Muscle of arm (tissue), 12 donors: Measurements from ENCODE around the gene SKI. TPM values are rescaled to one million over a fixed set of nuclear protein-coding genes. Genes with fewer than 3 reads are reported as not detected.
"Not testable (repeated sequence)": the region's sequence is repeated elsewhere in the genome, so short reads cannot be mapped to it uniquely, and the experiment has no call there.

Experiments used
- DNase-seq: peaks from one replicate; pipeline ENCODE4 v3.0.0-alpha.2; 2013
- polyA plus RNA-seq, 12 donors: library from polyadenylated mRNA; unstranded; fragments of 120-200 nt; gene quantifications; one replicate each; pipeline ENCODE4 v1.2.1, GENCODE V29; 2013; ENCODE audit not compliant: insufficient read length in 12 of 12

The SKI gene
- polyA plus RNA-seq, 12 donors: 44.3 to 88.0 (median 55.0) TPM; not detected in 1

DNA sequence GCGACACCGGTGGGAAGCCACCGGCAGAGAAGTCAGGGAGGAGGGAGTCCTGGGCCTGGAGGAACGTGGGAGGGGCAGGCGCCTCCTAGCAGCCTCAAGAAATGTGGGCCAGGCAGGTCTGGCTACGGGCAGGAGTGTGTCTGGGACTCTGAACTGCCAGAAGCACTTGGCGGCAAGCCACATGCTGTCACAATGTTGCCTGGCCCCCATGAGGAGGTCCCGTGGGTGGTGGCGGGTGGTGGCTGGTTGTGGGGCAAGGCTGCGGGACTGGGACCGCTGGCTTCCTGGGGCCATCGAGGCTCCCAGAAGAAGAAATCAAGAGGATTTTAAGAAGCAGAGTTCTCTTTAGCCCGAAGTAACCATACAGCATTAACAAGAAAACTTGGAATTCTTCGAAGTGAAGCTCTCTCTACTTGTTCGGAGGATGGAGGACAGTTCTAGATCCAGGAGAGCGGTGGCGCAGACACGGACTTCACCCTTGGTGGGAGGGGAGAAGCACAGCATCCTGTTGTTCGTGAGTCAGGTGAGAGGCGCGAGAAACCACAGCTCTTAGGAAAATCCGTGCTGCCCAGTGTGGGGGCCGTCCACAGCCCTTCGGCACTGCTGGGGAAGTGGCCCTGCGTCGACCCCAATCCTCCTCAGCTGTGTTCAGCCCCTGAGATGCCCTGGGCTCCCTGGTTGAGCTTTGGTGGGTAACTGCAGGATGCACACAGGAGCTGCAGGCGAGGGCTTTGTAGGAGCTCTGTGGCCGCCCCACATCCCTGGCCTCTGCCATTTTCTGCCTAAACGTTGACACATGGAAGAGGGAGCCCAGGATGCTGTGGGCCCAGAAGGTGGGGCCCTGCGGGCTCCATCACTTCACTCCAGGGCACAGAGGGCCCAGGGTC is 12.4 kb downstream of the SKI start:
- DNase-seq: no peak

DNA sequence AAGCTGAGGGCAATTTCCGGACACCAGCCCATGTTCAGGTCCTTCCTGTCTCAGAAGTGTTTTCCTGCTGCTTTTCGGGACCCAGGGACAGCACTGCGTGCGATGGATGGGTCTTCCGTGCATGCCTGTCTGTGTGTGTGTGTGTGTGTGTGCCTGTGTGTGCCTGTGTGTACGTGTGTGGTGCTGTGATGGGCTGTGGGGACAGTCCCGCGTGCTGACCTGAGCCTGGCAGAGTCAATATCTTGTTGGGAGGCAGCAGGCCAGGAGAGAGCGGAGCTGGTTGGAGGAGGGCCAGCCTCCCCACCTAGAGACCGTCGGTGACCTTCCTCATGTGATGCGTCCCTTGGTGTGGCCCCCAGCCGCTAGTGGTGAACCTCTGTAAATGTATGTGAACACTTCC is 13.7 kb downstream of the SKI start:
- DNase-seq: no peak

GRCh38 chr1:2242814-2243725 is 15.0 kb downstream of the SKI start:
- DNase-seq: no peak

GRCh38 chr1:2247045-2247394 is 18.9 kb downstream of the SKI start:
- not testable (repeated sequence) for DNase-seq

- no peak for DNase-seq
Measured at GRCh38 chr1:2247760-2248126, 19.6 kb downstream of the SKI start.

DNA sequence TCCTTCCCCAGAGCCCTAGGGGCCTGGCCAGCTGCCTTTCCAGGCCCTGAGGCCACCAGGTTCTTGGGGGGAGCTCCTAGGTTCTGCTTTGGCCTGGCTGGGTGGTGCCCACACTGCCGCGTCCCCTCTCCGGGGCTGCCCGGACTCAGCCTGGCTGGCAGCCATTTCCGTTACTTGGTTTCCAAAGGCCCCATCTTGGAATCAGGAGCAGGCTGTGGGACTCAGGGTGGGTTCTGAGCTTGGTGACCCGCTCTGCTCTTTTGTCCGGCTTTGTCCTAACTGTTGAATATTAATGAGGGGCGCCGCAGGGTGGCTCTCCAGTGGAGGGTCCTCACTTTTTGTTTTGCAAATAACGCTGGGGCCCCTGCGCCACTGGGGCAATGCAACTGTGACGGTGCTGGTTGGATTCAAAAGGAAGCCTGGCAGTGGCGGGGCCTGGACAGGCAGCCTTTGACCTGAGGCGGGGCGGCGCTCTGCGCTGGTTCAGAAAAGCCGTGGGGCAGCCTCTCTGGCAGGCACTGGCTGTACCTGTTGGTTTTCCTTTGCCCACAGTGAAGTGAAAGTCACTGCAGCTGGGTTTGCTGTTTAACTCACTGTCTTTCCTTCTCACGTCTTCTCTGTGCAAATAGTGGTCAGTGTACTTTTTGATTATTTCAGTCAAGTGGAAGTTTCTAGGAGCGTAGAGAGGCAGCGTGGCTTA is 20.2 kb downstream of the SKI start:
- DNase-seq: no peak

- DNase-seq: no peak
Measured at GRCh38 chr1:2248854-2249558, 20.9 kb downstream of the SKI start.

DNA sequence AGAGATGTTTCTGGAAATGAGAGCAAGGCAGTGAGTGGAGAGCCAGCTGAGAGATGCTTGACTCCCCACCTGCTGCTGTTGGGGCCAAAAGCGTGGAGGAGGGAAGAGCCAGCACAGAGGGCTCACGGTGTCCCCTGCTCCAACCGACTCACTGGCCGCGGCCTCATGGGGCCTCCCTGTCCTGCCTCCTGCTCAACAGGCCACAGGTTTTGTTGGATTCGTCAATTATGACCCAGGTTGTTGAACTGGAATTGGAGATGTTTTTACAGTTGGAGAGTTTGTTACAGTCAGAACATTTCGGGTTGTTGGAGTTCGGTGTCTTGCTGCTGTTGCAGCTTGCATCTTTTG is 21.4 kb downstream of the SKI start:
- DNase-seq: no peak

- DNase-seq: no peak
Measured at GRCh38 chr1:2250721-2251281, 22.7 kb downstream of the SKI start.

DNA sequence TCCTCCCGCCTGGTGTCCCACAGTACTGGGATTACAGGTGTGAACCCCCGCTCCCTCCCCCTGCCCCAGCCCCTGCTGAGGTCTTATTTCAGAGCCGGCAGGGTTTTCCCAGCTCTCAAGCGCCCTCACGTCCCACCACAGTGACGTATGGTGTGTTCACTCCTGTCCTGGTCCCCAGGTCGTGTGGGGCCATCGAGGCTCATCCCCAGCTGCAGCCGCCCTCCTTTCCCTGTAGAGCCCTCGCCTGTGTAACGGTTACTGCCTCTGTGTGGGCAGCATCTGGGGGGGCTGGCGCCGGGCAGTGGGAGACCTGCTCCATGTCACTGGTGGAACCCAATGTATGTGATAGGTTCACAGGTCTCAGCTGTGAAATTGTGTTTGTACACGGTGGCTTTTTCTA is 23.2 kb downstream of the SKI start:
- DNase-seq: no peak

DNA sequence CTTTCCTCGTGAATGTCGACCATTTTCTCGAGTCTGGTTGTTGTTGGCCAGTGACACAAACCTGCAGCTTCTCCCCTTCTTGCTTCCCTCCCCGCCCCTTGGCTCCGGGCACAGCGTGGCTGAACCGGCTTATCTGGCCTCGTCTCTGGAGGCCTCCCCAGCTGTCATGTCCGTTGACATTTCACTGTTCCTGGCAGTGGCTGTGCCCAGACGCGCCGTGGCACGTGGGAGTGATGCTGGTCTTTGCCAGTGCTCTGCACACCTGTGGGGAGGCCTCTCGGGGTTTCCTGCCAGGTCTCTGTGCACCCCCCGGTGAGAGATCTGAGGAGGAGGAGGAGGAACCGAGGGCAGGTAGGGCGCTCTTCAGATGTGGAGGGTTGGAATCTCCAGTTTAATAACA is 23.7 kb downstream of the SKI start:
- no peak for DNase-seq

DNA sequence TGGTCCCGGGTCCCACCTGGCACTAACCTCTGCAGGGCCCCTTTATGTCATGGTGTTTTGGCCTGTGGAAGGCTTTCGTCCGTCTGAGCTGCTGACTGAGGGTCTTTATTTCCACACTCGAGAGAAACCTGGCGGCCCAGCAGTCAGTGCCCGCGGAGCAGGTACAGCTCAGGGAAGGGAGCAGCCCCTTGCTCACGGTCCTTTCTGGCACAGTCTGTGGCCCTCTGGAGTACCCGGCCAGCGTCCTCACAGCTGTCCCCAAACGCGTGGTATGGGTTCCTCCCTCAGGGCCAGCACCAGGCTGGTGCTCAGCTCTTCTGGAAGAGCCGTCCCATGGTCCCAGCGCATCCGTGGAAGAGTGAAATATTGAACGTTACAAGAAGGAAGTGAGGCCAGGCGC is 24.3 kb downstream of the SKI start:
- no peak for DNase-seq

GRCh38 chr1:2253036-2253796 is 25.1 kb downstream of the SKI start:
- no peak for DNase-seq

DNA sequence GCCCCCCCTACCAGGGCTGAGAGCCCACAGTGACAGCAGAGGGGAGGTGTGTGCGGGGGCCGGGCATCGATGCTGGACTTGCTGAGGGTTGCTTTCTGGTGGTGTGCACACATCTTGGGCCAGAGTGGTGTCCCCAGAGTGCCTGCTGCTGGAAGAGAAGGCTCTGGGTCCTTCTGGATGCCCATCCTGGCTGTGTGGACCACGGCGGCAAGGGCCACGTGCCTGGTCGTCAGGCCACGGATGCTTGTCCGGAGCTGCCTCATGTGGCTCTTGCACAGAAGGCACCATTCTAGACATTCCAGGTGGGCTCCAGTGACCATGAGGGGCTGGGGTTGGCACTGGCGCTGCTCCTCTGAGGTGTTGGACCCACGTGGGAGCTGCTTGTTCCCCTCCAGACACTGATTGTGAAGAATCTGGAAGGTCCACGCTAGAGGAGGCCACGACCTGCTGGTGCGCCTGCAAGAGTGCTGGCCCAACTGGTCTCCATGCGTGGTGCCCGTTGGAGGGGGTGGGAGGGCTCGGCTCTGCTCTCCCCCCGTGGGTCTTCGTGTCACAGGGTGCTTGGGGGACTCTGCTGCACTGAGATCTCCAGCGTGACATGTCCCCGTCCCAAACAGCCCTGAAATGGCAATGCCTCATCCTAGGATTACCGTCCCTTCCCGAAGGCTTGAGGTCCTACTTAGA is 25.8 kb downstream of the SKI start:
- no peak for DNase-seq

- DNase-seq: no peak
Measured at GRCh38 chr1:2255047-2255419, 26.9 kb downstream of the SKI start.

DNA sequence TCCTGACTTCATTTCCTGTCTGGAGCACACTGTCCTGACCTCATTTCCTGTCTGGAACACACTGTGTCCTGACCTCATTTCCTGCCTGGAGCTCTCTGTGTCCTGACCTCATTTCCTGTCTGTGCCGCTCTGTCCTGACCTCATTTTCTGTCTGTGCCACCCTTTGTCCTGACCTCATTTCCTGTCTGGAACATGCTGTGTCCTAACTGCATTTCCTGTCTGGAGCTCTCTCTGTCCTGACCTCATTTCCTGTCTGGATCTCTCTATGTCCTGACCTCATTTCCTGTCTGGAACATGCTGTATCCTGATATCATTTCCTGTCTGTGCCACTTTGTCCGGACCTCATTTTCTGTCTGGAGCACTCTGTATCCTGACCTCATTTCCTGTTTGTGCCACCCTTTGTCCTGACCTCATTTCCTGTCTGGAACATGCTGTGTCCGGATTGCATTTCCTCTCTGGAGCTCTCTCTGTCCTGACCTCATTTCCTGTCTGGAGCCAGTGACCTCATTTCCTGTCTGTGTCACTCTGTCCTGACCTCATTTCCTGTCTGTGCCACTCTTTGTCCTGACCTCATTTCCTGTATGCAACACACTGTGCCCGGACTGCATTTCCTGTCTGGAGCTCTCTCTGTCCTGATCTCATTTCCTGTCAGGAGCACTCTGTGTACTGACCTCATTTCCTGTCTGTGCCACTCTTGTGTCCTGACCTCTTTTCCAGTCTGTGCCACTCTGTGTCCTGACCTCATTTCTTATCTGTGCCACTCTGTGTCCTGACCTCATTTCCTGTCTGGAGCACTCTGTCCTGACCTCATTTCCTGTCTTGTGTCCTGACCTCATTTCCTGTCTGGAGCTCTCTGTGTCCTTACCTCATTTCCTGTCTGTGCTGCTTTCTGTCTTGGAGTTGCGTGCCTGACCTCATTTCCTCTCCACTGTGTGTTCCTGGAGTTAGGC is 27.6 kb downstream of the SKI start:
- no peak for DNase-seq

DNA sequence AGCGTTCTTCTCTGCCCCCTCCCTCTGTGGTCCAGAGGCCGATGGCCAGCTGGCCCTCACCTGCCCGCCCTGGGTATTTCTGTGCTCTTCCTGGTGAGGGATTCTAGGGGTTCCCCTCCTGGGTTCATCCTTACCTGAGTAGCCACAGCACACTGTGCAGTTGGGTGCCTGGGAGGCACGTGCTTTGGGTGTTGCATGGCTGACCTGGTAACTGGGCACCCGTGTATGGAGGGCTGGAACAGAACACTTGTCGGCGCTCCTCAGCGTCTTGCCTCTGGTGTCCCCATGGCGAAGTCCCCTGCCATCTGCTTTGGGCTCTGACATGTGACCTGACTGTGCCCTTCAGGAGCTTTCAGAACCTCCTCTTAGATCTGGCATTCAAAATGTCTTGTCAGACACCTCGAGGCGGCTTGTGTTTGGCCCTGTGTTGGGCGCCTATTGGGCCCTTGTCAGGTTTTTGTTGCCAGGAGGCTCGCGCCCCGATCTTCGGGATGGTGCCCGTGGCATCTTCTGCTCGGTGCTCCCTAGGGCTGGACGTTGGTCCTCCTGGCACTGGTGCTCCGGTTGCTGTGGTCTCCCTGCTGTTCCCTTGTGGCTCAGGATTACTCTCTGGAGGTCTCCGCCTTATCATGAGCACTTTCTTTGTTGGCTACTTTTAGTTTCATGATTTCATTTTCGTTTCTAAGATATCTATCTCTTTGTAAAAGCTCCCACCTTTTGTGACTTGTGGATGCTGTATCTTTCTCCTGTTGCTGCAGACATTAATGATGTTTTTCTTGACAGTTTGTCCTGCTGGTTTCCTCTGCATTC is 28.5 kb downstream of the SKI start:
- DNase-seq: no peak

DNA sequence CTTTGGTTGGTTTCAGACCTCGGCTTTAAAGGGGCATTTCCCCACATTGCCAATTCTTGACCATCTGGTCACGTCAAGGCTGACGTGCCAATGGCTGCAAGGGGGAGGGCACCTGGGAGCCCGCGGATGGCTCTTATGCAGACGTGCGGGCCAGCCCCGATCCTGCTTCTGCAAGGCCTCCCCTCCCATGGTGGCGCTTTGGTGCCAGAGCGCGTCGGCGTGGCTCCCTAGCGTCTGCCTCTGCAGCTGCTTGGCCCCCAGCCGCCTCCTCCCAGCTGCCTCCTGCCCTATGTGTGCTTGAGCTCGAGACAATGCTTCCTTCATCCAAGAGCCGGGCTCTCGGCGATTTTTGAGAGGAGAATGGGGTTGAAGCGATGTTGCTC is 29.1 kb downstream of the SKI start:
- no peak for DNase-seq
